A549 (cell line): ENCODE results near the gene ERCC2.

Experiments
- BHLHE40 ChIP-seq: IDR thresholded peaks from 2 replicates; pipeline ENCODE4 v1.6.1; 2012; ENCODE audit warnings: low read depth, low read length, inconsistent platforms
- EP300 ChIP-seq, 2 experiments: fragments of >200 bp; sonication (Bioruptor Twin); formaldehyde crosslinking; IDR thresholded peaks; 2 replicates in 1 of 2; 3 replicates in 1 of 2; pipeline ENCODE4 v1.6.1; 2016 to 2017
- JUN ChIP-seq, 2 experiments: fragments of >200 bp; sonication (Bioruptor Twin); formaldehyde crosslinking; IDR thresholded peaks; 2 replicates in 1 of 2; 3 replicates in 1 of 2; pipeline ENCODE4 v1.6.1; 2016 to 2017
- KDM1A ChIP-seq: fragments of 200-600 bp; sonication (generic); IDR thresholded peaks from 2 replicates; pipeline ENCODE4 v1.6.1; 2016; ENCODE audit warnings: low read depth, mild to moderate bottlenecking
- NR3C1 ChIP-seq: fragments of >200 bp; sonication (Bioruptor Twin); formaldehyde crosslinking; IDR thresholded peaks from 3 replicates; pipeline ENCODE4 v1.6.1; 2017
- TP53 ChIP-seq: fragments of 250-450 bp; sonication (Bioruptor Pico); IDR thresholded peaks from 2 replicates; pipeline ENCODE4 v1.5.0; 2021; ENCODE audit warnings: mild to moderate bottlenecking, moderate library complexity

- TF ChIP-seq KDM1A, result no peak
- no peak for TF ChIP-seq TP53 (CRISPR knock-in tag)
- no peak for TF ChIP-seq NR3C1
- no peak for TF ChIP-seq JUN (IDR thresholded peaks at IDR 0.05)
- TF ChIP-seq EP300 (IDR thresholded peaks at IDR 0.05), result no peak
- no peak for TF ChIP-seq BHLHE40
These were observed 45.9 kb downstream of the ERCC2 start for GRCh38 chr19:45324349-45324907.
